Muscle of leg (tissue), 16 donors: ENCODE results near the gene MOB3B. TPM values are rescaled to one million over a fixed set of nuclear protein-coding genes. Genes with fewer than 3 reads are reported as not detected.

ENCODE experiments used
- DNase-seq: peaks from one replicate; pipeline ENCODE4 v3.0.0; 2013
- H3K27ac ChIP-seq: one replicate; pipeline ENCODE4 v1.5.1; 2013; ENCODE audit warnings: mild to moderate bottlenecking, low read length, control low read depth
- H3K27me3 ChIP-seq: one replicate; pipeline ENCODE4 v1.6.1; 2013; ENCODE audit warnings: low read length; ENCODE audit not compliant: control insufficient read depth, insufficient read depth
- H3K36me3 ChIP-seq: one replicate; pipeline ENCODE4 v1.6.1; 2013; ENCODE audit warnings: low read length; ENCODE audit not compliant: control insufficient read depth, insufficient read depth
- H3K4me1 ChIP-seq: one replicate; pipeline ENCODE4 v1.6.1; 2013; ENCODE audit warnings: low read length; ENCODE audit not compliant: control insufficient read depth, insufficient read depth
- H3K4me3 ChIP-seq: one replicate; pipeline ENCODE4 v1.5.1; 2013; ENCODE audit warnings: low read length, control low read depth
- H3K9me3 ChIP-seq: replicated peaks from 2 replicates; pipeline ENCODE4 v1.6.1; 2013; ENCODE audit warnings: low read depth, low read length; ENCODE audit not compliant: control insufficient read depth
- WGBS: methylation state at CpG from one replicate; pipeline ENCODE4 v1.1.5; 2013; ENCODE audit warnings: missing lambda C conversion rate; ENCODE audit not compliant: insufficient coverage; 5-methylcytosine and 5-hydroxymethylcytosine counted together
- long read RNA-seq, 11 donors: transcript quantifications; one replicate each; lab custom pipeline, GENCODE V29; 2026
- polyA plus RNA-seq, 8 donors: library from polyadenylated mRNA; unstranded; fragments of 120-200 nt; gene quantifications; one replicate each; pipeline versions ENCODE4 v1.2.1 to v1.2.3, GENCODE V29; 2013; ENCODE audit warnings: inconsistent platforms in 1 of 8, low replicate concordance in 1 of 8; ENCODE audit not compliant: insufficient read length in 8 of 8, insufficient read depth in 1 of 8
- total RNA-seq: library from RNA; stranded (reverse); fragments of 120-200 nt; gene quantifications from one replicate; pipeline ENCODE4 v1.2.4, GENCODE V29; 2013

MOB3B gene
- total RNA-seq (1.4 TPM), polyA plus RNA-seq (1 to 10 TPM; 1.7 to 4.3 (median 2.6) TPM)
- long read RNA-seq, donor 1: 0 reads
- long read RNA-seq, donor 2: 0 reads
- long read RNA-seq, donor 3, full-length matches to known transcripts: 1 of 1 reads
- long read RNA-seq, donor 3, partial matches to known transcripts: 0 of 1 reads
- long read RNA-seq, donor 3, other reads (novel, unspliced or antisense): 0 of 1 reads
- long read RNA-seq, donor 4: 0 reads
- long read RNA-seq, donor 5, full-length matches to known transcripts: 4 of 4 reads
- long read RNA-seq, donor 5, partial matches to known transcripts: 0 of 4 reads
- long read RNA-seq, donor 5, other reads (novel, unspliced or antisense): 0 of 4 reads
- long read RNA-seq, donor 6: 0 reads
- long read RNA-seq, donor 7, full-length matches to known transcripts: 2 of 2 reads
- long read RNA-seq, donor 7, partial matches to known transcripts: 0 of 2 reads
- long read RNA-seq, donor 7, other reads (novel, unspliced or antisense): 0 of 2 reads
- long read RNA-seq, donor 8: 0 reads
- long read RNA-seq, donor 9, full-length matches to known transcripts: 1 of 1 reads
- long read RNA-seq, donor 9, partial matches to known transcripts: 0 of 1 reads
- long read RNA-seq, donor 9, other reads (novel, unspliced or antisense): 0 of 1 reads
- long read RNA-seq, donor 10: 0 reads
- long read RNA-seq, donor 11: 0 reads

GRCh38 chr9:27529316-27530278 is at the start of gene MOB3B:
Gene MOB3B, minus strand, starts transcription at chr9:27529814. Its CDS starts 74,264 bp downstream, at chr9:27455550.
- Histone ChIP-seq H3K27me3 (peaks cover 5% of the 10 kb centered on the region), H3K4me3 (peak within 1 kb of the TSS; percentile 73), H3K9me3 (no peaks in the 10 kb centered on the region), H3K36me3 (no peaks in the 10 kb centered on the region), H3K4me1 (peaks cover 17% of the 10 kb centered on the region), H3K27ac (peak within 1 kb of the TSS; percentile 81)
- DNase-seq: peak; percentile 88
- WGBS: 2% methylated on average over 73 of the region's 74 CpGs

- Histone ChIP-seq H3K27ac (peak overlapping the region; percentile 99), H3K27me3 (peaks cover 3% of the 10 kb centered on the region), H3K4me1 (peaks cover 10% of the 10 kb centered on the region), H3K4me3 (peak overlapping the region; percentile 66), H3K36me3 (no peaks in the 10 kb centered on the region), H3K9me3 (peaks cover 2% of the 10 kb centered on the region)
- WGBS: 1% methylated on average over 22 of the region's 35 CpGs
- peak; percentile 99 for DNase-seq
Observed at GRCh38 chr9:27573634-27574590, 44.3 kb upstream of the MOB3B start.

- 0% methylated on average over 29 of the region's 72 CpGs for WGBS
- Histone ChIP-seq H3K27me3 (peaks cover 3% of the 10 kb centered on the region), H3K4me1 (peaks cover 10% of the 10 kb centered on the region), H3K4me3 (peak within 1 kb of the TSS; percentile 66), H3K9me3 (peaks cover 1% of the 10 kb centered on the region), H3K27ac (peak within 1 kb of the TSS; percentile 99), H3K36me3 (no peaks in the 10 kb centered on the region)
- peak; percentile 81 for DNase-seq
Observed at GRCh38 chr9:27572918-27573633, 43.5 kb upstream of the MOB3B start, which contains the start of gene C9orf72. Gene C9orf72, minus strand, starts transcription at chr9:27573481. Its CDS starts 6,361 bp downstream, at chr9:27567120.

- peak; percentile 71 for DNase-seq
- Histone ChIP-seq H3K27me3 (peaks cover 3% of the 10 kb centered on the region), H3K4me1 (peaks cover 10% of the 10 kb centered on the region)
Observed at GRCh38 chr9:27572566-27572917, 42.9 kb upstream of the MOB3B start.

GRCh38 chr9:27572061-27572460 is 42.4 kb upstream of the MOB3B start:
- H3K4me1 ChIP-seq: peaks cover 10% of the 10 kb centered on the region
- H3K9me3 ChIP-seq: no peaks in the 10 kb centered on the region
- 40% methylated on average over 1 of the region's 3 CpGs for WGBS
- no peak for DNase-seq
- H3K36me3 ChIP-seq: no peaks in the 10 kb centered on the region
- peaks cover 3% of the 10 kb centered on the region for H3K27me3 ChIP-seq
- H3K27ac ChIP-seq: peak overlapping the region; percentile 99
- peak overlapping the region; percentile 66 for H3K4me3 ChIP-seq

More at GRCh38 chr9:27572566-27572917, 42.9 kb upstream of the MOB3B start:
- Histone ChIP-seq H3K27ac (peak overlapping the region; percentile 99), H3K36me3 (no peaks in the 10 kb centered on the region), H3K4me3 (peak overlapping the region; percentile 66), H3K9me3 (no peaks in the 10 kb centered on the region)
- 0% methylated on average over 6 of the region's 6 CpGs for WGBS

- Histone ChIP-seq H3K4me3 (no peak overlapping the region), H3K36me3 (no peaks in the 10 kb centered on the region), H3K9me3 (no peaks in the 10 kb centered on the region), H3K27ac (no peak overlapping the region), H3K27me3 (peaks cover 2% of the 10 kb centered on the region), H3K4me1 (peaks cover 10% of the 10 kb centered on the region)
- DNase-seq: no peak
- no CpG with 5 or more reads among the region's 4 CpGs for WGBS
Observed at GRCh38 chr9:27571011-27571410, 41.4 kb upstream of the MOB3B start.

GRCh38 chr9:27569406-27569805 is 39.8 kb upstream of the MOB3B start:
- no CpG with 5 or more reads among the region's 2 CpGs for WGBS
- DNase-seq: no peak
- Histone ChIP-seq H3K4me1 (peaks cover 10% of the 10 kb centered on the region), H3K27ac (no peak overlapping the region), H3K9me3 (no peaks in the 10 kb centered on the region), H3K4me3 (no peak overlapping the region), H3K27me3 (no peaks in the 10 kb centered on the region), H3K36me3 (no peaks in the 10 kb centered on the region)

GRCh38 chr9:27566118-27566517 is 36.5 kb upstream of the MOB3B start:
- no peak for DNase-seq
- Histone ChIP-seq H3K27me3 (no peaks in the 10 kb centered on the region), H3K27ac (no peak overlapping the region), H3K4me3 (no peak overlapping the region), H3K9me3 (no peaks in the 10 kb centered on the region), H3K36me3 (peaks cover 2% of the 10 kb centered on the region), H3K4me1 (no peaks in the 10 kb centered on the region)
- no CpG with 5 or more reads among the region's 1 CpG for WGBS
